Endothelial cell of hepatic sinusoid (primary cell): ENCODE results near the gene CTRL.

Source experiments
- in situ Hi-C: cut with HindIII; loops from 2 replicates; pipeline ENCODE4 v1.10.0; 2017; ENCODE audit warnings: low sequenced_read_pairs

The CTRL gene

DNA sequence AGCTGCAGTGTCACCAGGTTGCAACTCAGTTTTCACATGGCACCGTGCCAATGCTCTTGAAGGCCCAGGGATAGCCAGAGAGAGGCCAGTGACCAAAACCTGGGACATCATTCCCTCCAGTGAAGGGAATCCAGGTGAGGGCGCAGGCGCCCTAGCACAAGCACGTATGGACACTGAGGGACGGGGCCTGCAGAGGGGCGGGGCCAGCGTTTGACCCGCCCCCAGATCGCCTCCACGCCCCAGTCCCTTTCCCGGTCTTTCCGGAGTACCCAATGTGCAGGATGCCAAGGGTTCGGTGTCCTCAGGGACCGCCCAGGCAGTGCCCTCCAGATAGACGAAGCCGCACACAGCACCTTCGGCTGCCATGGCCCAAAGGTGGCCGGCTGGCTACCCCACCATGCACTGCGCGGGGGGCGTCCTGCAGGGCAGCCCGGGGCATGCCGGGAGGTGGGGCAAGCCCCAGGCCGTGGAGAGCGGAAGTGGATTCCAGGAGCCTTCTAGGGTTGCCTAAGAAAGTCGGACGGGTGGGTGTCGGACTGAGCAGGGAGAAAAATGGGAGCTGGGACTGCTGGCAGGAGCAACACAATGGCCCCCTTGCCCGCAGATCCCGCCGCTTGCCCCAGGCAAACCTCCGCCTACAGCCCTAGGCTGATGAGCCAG lies 32.1 kb upstream of the CTRL start:
- in situ Hi-C loops: no loop called here

DNA sequence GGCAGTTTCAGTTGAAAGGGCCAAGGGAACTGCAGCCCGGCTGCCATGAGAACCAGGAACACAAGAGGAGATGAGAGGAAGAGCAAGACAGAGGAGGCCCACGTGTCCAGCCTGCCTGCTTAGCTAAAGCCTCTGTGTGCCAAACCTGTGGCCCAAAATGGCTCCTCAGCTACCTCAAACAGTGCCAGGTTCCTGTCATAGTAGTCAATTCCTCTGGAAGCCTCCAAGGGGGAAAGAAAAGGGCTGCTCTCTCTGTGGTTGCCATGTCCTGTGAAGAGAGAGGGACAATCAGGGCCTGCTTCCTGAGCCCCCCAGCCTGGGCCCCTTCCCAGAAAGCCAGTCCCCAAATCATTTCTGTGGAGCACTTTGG lies 31.6 kb upstream of the CTRL start:
- in situ Hi-C loops: no loop called here

DNA sequence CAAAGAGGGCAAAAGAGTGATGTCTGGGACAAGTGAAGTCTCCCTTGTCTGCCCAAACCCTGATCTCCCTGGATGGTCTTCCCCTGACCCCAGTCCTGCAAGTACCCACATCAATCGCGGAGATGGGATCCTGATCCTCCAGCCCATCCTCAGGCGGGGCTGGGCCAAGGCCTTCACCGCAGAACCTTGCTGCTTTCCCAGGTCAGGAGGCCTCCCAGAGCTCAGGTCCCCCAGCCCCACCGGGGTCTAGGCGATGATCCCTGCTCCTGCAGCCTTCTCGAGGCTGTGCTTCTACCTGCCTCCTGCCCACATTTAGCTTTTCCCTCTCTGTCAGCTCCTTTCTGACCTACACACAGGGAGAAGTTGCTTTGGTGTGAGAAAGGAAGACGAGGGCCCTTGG lies 30.5 kb upstream of the CTRL start:
- in situ Hi-C loops: no loop called here

DNA sequence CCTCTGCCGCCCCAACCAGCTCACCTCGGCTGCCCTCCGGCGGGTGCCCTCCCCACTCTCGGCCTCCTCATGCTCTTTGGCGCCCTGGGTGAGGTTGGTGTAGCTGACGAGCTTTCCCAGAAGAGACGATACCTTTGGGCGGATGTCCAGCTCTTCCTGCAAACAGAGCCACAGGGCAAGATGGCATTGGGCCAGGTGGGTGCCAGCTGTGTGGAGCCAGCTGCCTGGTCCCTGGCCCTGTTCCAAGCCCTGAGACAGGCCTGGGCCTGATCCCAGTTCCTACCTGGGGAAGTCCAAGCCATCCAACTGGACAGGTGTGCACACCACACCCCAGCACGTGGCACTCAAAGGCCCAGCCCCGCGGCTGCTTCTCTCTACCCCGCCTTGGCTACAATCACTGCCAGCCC lies 29.9 kb upstream of the CTRL start:
- in situ Hi-C loops: no loop called here

DNA sequence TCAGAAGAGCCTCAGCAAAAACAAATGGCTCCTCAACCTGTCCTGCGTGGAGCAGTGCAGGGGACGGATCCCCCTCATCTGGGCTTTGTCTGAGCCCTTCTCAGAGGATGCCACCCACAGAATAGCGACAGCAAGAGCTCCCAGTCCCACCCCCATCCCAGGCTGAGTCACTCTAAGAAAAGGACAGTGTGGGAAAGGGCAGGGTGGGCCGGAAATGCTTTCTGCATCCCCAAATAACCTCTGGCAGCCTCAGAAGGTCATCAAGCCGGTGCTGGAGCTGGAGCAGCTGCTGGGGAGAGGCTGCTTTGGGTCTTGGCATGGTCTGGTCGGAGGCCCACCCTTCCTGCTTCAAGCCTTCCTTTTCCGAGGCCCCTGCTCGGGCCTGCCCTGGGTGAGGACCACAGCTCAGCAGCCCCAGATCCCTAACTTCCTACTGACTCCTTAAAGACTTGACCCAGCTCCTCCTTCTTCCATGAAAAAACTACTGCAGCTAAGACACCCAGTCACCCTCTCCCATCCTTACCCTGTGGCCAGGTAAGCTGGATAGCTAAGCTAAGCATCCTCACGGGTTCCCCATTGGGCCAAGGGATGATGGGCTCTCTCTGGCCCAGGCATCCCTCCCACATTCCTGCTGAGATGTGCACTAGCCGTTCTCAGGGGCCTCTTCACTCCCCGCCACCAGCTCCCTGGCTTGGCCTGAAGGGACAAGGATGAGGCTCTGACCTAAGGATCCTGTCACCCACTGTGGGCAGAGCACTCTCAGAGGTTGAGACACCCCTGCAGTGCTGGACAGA lies 28.1 kb upstream of the CTRL start:
- in situ Hi-C loops: no loop called here

DNA sequence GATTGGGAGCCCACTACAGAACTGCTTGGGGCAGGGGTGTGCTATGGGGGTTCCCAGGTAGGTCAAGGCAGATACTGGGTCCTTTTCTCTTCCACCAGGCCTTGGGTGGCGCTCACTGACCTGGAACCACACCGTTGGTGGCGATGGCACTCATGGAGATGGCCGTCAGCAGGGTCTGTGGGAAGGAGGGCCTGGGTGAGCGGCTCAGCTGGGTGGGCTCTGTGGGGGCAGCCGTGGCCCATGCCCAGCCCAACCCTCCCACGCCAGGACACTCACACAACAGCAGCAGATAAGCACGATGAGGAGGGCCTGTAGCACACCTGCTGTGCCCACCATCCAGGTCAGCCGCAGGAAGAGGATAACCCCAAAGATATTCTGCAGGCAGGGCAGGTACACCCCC lies 26.0 kb upstream of the CTRL start:
- in situ Hi-C loops: no loop called here

DNA sequence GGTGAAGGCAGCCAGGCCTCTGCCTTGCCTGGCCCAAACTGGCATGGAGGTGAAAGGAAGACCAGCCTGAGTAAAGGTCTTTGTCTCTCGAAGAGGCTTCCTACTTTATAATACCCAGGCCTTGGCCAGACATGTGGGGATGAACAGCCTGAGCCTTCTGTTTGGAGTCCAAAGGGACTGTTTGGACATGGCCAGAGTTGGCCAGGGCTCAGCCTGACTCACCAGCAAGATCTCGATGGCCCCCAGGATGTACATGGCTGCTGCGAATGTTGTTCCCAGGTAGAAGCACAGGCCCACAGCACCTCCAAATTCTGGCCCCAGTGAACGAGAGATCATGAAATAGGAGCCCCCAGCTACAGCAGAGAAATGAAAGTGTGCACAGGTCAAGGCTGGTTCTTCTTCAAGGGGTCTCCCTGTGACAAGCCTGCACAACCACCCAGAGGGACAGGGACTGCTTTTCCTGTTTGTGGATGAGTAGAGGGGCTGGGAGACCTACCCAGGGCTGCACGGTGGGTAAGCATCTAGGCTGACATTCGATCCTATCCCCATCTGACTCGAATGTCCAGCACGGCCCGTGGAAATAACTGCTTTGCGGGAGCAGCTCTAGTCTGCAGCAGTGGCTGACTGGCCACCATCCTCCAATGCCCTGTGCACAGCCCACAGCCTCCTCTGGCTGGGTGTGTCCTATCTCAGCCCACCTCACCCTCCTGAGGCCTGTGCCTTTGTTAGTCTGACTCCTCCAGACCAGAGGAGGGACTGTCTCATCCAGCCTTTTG lies 22.9 kb upstream of the CTRL start:
- in situ Hi-C loops: no loop called here

DNA sequence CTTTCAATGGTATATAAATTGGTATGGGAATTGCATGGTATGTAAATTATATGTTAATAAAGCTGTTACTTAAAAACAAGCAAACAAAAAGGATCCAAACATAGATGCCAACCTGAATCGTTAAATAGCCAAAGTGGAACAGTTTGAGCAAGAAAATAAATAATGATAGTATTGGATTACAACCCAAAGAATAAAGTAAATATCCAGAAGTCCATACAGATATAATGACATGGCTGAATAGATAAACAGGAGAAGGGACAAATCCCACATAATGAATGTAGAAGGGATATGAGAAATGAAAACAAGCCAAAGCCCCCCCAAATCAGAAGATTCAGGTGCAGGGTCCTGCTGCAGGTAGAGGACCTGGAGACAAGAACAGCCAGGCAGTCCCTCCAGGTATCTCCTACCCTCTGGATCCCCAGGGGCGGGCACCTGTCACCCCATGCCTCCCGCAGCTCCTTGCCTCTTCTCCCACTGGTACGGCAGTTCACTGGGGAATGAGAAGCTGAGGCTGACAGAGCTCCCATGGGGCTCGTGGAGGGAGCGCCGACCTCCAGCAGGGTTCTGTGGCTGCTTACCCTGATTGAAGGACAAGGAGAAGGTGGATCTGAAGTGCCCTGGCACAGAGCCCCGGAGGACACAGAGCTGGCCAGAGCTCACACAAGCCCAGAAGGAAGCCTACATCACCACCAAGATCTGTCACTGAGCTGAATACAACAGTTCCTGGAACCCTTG lies 22.1 kb upstream of the CTRL start:
- in situ Hi-C loops: no loop called here

DNA sequence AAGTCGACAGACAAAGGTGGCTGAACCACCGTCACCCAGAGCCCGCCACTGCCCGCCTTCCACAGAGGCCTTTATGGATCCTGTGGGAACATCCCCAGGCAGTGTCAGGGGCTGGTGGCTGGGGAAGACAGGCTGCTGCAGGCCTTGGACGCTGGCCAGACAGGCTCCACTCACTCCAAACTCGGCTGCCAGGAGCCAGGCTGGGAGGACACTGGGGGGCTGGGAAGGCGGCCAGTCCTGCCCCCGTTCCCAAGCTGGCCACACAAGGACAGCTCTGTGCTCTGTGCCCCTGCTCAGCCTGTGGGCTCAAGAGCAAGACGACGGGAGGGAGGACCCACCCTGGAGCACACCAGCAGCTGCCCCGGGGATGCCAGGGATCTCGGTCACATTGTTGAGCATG lies 19.8 kb upstream of the CTRL start:
- in situ Hi-C loops: no loop called here

DNA sequence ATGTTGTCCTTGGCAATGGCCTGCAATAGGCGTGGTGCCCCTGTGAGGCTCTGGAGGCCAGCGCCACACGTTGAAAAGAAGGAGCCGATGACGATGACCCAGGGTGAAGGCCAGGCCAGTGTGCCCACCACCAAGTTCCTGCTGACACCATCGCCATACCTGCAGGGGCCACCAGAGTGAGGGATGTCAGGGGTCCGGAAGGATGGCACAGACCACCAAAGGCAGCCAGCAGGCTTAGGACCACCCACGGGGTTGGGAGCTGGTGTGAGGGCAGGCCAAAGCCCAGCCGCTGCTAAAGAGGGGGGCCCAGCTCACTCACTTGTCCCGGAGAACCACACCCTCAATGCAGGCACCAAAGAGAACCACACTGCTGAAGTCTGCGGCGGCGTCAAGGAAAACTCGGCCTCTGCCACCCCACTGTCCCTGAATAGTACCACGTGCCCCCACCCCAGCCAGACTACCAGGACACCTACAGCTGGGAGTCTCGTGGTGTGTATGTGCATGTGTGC lies 18.7 kb upstream of the CTRL start:
- in situ Hi-C loops: no loop called here

DNA sequence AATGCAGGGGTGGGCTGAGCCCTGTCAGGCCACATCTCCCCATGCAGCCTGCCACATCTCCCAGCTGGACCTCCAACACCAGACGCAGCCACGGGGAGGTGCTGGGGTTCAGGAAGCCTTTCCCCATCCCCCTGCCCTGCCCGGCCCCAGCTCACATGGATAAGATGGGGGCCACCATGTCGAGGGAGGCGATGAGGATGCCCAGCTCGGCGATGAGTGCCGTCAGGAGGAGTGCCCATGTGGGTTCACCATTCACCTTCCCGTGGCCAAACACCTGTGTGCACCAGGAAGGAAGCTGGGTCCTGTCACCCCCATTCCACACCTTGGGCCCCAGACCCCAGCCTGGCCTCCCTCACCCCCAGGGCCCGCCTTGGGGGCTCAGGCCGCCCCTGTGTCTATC lies 18.0 kb upstream of the CTRL start:
- in situ Hi-C loops: no loop called here

DNA sequence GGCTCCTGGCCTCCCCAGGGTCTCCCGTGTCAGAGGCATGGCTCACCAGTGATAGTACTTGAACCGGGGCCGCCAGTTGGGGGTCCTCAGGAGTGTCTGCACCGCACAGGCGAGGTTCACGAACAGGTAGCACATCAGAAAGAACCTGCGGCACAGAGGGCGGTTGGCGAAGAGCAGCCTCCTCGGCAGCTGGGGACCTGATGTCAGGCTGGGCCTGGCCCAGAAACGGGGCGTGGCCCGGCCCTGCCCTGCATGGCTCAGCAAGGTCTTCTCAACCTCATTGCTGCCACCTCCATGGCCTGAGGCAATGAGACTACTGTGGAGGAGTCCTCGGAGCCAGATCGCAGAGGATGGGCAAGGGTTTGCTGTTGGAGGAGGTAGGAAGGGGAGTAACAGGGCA lies 16.4 kb upstream of the CTRL start:
- in situ Hi-C loops: no loop called here

DNA sequence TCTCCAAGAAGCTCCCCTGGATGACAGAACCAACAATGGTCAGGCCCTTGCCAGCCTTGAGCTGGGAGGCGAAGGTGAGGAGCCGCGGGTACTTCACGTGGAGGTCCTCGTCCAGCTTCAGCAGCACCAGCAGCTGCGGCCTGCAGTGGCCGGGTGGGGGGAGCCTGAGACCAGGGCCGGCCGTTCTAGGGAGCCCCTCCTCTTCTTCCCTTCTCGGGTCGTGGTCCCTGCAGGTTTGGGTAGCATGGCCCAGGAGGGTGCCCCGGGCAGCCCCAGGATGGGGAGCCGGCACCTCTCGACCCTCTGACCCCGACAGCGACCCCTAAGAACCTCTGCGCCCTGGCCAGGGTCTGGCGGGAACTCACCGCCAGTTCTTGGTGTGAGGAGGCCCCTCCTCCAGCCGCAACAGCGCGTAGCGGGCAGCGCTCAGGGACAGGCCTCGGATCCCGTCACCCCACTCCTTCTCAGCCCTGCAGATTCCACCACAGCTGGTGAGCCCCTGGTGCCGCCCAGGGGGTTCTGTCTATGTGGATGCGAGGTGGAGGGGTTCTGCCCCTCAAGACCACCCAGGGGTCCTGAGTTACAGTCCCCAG lies 15.4 kb upstream of the CTRL start:
- in situ Hi-C loops: no loop called here

DNA sequence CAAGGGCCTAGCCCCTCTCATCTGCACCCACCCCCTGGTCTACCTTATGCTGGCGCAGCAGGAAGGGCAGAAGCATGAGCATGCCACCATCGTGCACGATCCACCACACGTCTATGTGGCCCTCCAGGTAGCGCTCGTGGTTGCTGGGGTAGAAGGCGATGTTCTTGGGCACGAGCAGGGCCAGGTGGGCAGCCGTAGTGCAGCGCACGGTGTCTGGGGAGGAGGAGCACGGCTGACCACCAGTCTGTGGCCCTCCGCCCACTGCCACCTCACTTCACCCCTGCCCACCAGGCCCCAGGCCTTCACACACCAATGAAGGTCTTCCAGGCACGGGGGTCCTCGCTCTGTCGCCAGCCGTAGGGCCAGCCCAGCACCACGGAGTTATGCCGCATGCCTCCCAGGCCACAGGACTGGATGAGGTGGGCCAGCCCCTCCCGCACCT lies 14.5 kb upstream of the CTRL start:
- in situ Hi-C loops: no loop called here

DNA sequence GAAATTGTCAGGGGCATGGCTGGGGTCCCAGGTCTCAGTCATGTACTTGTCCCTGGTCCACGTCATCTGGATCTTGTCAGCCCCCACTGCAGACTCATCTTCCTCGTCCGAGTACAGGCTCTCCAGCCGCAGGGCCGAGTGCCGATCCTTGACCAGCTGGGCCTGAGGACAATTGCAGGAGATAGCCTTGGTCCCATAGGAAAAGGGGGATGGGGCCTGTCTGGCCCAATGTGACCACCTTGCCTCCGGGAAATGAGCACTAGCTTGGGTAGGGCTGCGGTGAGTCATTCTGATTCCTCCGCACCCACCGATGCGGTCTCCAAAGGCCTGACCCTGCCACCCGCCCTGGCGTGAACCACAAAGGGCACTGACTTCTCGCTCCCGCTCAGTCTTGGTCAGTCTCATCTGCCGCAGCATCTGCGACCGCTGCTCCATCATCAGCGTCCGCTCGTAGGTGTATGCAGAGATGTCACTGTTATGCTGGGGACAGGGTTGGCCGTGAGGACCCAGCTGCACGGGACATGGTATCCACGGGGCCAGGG lies 13.8 kb upstream of the CTRL start:
- in situ Hi-C loops: no loop called here

DNA sequence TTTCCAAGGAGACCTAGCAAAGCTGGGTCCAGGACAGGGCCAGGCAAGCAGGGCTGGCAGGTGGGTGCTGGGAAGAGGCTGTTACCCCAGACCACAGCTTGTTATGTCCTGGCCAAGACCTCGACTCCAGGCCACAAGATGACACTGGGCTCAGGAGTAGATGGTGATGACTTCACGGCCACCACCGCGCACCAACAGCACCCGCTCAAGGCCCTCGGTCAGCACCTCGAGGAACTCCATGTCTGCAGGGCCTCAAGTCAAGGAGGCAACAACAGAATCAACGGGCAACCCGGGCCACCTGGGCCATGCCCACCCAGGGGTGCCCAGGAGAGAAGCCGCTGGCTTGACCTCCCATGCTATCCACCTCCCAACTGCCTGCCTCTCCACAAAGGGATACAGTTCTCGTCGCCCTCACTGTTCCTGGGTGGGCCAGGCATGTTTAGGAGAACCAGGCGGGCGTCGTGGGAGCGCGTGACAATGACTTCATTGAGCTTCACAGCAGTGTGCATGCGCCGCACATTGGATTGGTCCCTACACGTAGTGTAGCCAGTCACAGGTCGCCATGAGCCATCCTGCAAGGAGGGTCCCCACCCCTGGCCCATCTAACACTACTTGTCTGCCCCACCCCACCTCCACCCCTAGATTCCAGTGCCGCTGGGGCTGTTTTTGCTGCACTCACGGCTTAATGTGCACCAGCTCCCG lies 13.2 kb upstream of the CTRL start:
- in situ Hi-C loops: no loop called here

DNA sequence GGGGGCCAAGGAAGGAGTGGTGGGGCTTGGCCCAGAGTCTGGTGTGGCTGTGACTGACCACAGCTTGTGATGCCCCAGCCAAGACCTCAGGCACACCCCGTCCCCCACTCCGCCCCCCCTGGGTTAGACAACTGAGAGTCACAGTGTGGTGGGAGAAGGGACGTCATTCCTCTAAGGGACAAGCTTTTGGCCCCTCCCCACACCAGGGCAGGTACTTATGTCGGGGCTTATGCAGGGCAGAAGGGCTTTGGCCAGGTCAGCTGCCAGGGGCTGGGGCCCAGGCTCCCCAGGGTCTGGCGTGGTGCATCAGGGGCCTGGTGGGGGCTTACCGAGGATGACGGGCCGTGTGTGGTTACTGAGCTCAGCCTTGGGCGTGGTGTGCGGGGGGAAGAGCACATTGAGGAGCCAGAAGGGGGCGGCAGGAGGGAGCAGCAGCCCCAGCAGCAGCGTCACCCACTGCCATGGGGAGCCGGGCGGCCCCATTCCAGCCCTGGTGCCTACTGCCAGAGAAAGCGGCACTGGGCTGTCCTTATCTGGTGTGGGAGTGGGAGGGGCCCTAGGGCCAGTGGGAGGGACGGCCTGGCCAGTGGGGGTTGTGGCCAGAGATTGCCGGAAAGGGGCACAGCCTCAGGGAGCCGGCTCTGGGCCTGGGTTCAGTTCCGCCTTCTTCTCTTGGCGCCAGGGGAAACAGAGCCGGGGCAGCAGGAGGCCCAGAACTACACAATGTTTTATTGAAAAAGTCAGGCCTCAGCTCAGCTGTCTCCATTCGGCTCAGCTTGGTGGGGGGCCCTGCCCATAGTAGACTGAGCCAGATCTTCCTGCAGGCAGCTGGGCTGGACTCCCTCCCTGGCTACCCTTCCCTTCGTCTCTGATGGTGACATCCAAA lies 12.2 kb upstream of the CTRL start, which contains the start of gene LCAT:
TSS of gene LCAT (minus strand) at position 502 of the 886 bp plus-strand sequence. CDS start at position 483, 19 bp downstream.
- in situ Hi-C loops: no loop called here

DNA sequence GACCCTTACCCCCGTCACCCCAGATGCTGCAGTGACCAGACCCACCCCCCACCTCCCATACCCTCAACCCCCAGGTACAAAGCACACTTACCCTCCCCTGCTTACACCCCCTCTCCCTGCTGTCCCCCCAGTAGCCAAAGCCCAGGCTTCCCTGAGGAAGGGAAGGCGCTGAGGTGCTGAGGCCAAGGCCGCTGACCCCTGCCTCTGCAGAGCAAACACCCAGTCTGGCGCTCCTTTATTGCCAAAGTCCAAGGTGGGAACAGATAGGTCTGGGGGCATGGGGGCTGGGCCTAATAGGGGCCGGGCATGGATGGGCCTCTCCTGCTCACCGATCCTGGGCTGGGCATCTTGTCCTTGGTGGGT lies 11.6 kb upstream of the CTRL start:
- in situ Hi-C loops: no loop called here
